Mesodermal cell (in vitro differentiated cells): Measurements from ENCODE around the gene SASH3.

Experiments used
- H3K27ac ChIP-seq: 2 replicates; pipeline ENCODE4 v1.7.0; 2013; ENCODE audit warnings: mild to moderate bottlenecking, low read depth, low read length, moderate library complexity; ENCODE audit not compliant: severe bottlenecking
- H3K36me3 ChIP-seq: 2 replicates; pipeline ENCODE4 v1.7.1; 2013; ENCODE audit warnings: mild to moderate bottlenecking, low read length, moderate library complexity; ENCODE audit not compliant: control insufficient read depth, insufficient read depth
- H3K4me1 ChIP-seq: one replicate; pipeline ENCODE4 v1.7.1; 2013; ENCODE audit warnings: mild to moderate bottlenecking, low read length; ENCODE audit not compliant: insufficient read depth, control insufficient read depth, poor library complexity, severe bottlenecking
- H3K4me3 ChIP-seq: 2 replicates; pipeline ENCODE4 v1.7.0; 2013; ENCODE audit warnings: low read length, control low read depth, mild to moderate bottlenecking; ENCODE audit not compliant: insufficient read depth, poor library complexity, severe bottlenecking; ENCODE audit errors: extremely low read depth
- H3K9me3 ChIP-seq: 2 replicates; pipeline ENCODE4 v1.7.1; 2013; ENCODE audit warnings: mild to moderate bottlenecking, low read length, moderate library complexity; ENCODE audit not compliant: control insufficient read depth
- WGBS, 2 experiments: methylation state at CpG; one replicate each; pipeline ENCODE4 v1.1.5; 2013; ENCODE audit warnings: missing lambda C conversion rate in 2 of 2; ENCODE audit not compliant: insufficient coverage in 2 of 2; 5-methylcytosine and 5-hydroxymethylcytosine counted together

SASH3 gene

GRCh38 chrX:129773649-129774458, 5.9 kb upstream of the SASH3 start:
- Histone ChIP-seq H3K36me3 (no peaks in the 10 kb centered on the region), H3K27ac (no peak overlapping the region), H3K4me3 (no peak overlapping the region), H3K9me3 (no peaks in the 10 kb centered on the region), H3K4me1 (peaks cover 10% of the 10 kb centered on the region)
- WGBS, 2 experiments: 80 to 100% methylated on average over 1 of the region's 4 CpGs

DNA sequence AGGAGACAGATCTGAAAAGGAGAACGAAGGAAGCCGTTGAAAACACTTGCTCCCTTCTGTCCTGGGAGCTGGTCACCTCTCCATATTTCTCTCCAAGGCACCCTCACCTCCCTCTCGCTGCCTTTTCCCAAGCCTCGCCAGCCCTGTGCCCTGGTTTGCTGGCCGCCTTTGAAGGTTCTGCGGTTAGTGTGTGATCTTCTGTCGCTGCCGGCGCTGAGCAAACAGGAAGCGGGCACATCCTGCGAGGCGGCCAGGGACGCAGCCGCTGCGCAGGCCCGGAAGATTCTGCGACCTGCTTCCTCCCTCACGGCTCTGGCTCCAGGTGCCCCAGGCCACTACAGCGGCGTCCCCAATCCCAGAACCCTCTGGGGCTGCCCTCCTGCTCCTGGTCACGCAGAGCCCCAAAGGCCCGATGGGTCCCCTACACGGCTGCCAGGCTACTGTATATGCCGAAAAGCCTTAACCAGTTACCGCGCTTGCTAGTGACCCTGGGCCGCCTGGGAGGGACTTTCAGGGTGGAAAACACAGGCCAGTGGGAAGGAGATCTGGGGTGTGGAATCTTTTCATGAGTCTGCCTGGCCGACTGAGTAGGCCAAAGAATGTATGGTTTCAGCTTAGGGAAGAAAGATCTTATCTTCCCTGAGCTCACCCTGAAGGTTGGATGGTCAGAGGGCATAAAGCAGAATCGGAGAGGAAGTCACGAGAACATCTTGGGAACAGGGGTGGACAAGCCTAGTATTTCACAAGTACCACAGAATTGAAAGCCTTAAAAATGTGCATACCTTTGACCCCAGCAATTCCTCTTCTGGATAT, 2.3 kb upstream of the SASH3 start:
- Histone ChIP-seq H3K27ac (no peak overlapping the region), H3K4me1 (peaks cover 10% of the 10 kb centered on the region), H3K4me3 (no peak overlapping the region), H3K36me3 (no peaks in the 10 kb centered on the region), H3K9me3 (no peaks in the 10 kb centered on the region)
- WGBS, 2 experiments: 93 to 97% methylated on average over 15 to 20 of the region's 30 CpGs

DNA sequence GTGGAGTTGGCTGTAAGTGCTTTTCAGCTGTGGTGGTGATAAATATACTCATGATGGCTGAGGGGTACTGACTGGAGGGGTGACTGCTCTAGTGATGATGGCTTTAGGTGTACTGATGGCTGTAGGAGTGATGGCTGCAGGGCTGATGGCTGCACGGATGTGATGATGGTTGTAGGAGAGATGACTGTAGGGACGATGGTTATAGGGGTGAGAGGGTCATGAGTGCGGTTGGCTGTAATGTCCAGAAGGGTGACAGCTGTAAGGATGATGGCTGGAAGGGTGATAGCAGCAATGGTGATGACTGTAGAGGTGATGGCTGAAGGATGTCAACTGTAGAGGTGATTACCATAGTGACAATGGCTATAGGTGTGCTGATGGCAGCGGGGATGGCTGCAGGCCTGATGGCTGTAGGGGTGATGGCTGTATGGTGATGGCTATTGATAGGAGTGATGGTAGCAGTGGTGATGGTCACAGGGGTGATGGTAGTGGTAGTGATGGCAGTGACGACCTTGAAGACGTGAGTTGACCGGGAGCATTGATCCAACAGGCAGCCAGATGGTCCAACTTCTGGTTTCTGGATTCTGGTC, 570 bp upstream of the SASH3 start:
- Histone ChIP-seq H3K9me3 (no peaks in the 10 kb centered on the region), H3K4me3 (no peak overlapping the region), H3K27ac (no peak overlapping the region), H3K36me3 (no peaks in the 10 kb centered on the region), H3K4me1 (peaks cover 10% of the 10 kb centered on the region)
- WGBS, 2 experiments: 99 to 100% methylated on average over 3 to 7 of the region's 7 CpGs

DNA sequence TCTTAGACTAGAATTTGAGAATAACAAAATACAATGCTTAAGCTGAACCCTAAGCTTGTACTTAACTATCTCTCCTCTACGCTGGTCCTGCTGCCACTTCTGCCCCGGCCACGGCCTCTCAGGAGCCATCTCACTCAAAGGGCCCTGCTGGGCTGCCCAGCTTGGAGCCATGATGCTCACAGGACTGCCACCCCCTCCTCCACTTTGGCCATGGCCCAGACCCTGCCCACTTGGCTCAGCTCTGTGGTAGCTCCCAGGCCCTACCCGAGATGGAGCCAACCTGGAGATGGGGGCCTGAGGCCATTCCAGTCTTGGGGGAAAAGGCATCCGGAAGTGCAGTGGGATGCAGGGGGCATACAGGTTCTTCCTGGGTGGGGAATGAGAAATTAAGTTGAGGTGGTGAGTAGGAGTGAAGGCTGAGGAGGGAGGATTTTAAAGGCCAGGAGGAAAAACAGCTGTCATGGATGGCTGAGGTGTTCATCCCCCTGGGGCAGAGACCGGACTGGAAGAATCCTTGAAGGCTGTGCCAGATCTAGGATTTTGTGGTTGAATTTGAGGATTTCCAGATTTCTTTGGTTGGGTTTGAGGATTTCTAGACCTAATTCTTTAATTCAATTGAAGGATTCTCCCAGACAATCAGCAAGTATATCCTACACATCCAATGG, 824 bp downstream of the SASH3 start:
- no peak overlapping the region for H3K4me3 ChIP-seq
- 91% methylated on average over 4 to 5 of the region's 6 CpGs for whole genome bisulfite sequencing, 2 experiments
- H3K9me3 ChIP-seq: no peaks in the 10 kb centered on the region
- H3K4me1 ChIP-seq: peaks cover 10% of the 10 kb centered on the region
- no peaks in the 10 kb centered on the region for H3K36me3 ChIP-seq
- no peak overlapping the region for H3K27ac ChIP-seq

DNA sequence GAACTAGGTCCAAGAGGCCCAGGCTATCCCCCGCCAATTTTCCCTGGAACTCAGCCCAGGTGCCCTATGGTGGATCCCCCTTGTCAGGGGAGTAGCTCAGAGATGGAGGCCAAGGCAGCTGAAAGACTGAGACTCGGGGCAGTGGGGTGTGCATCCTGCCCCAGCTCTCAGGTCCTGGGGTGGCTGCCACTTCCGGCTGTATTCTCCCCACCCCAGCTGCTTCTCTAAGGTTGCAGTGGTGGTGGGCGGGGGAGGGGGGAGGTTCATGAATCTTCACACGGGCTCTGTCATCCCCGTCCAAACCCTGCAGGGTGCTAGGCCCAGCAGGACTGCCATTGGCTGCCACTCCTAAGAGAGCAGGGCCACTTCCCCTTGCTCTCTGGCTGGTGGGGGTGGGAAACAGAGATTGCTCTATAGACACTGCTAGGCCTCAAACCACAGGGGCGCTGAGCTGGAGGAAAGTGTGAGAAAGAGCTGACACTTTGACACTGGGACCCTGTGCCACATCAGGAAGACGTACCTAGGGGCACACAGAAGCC, 1.5 kb downstream of the SASH3 start:
- WGBS, 2 experiments: 60 to 62% methylated on average over 2 to 3 of the region's 8 CpGs
- peaks cover 10% of the 10 kb centered on the region for H3K4me1 ChIP-seq

GRCh38 chrX:129781680-129782495, 2.1 kb downstream of the SASH3 start:
- no peak overlapping the region for H3K4me3 ChIP-seq
- no peaks in the 10 kb centered on the region for H3K9me3 ChIP-seq
- 83 to 100% methylated on average over 2 of the region's 10 CpGs for WGBS, 2 experiments
- peaks cover 10% of the 10 kb centered on the region for H3K4me1 ChIP-seq
- H3K36me3 ChIP-seq: no peaks in the 10 kb centered on the region
- no peak overlapping the region for H3K27ac ChIP-seq

More for the DNA sequence above, 1.5 kb downstream of the SASH3 start:
- Histone ChIP-seq H3K27ac (no peak overlapping the region), H3K36me3 (no peaks in the 10 kb centered on the region), H3K9me3 (no peaks in the 10 kb centered on the region), H3K4me3 (no peak overlapping the region)

- no peaks in the 10 kb centered on the region for H3K36me3 ChIP-seq
- H3K4me1 ChIP-seq: peaks cover 2% of the 10 kb centered on the region
- 71 to 100% methylated on average over 2 of the region's 4 CpGs for WGBS, 2 experiments
- no peak overlapping the region for H3K4me3 ChIP-seq
- H3K27ac ChIP-seq: no peak overlapping the region
- H3K9me3 ChIP-seq: no peaks in the 10 kb centered on the region
These were observed 3.0 kb downstream of the SASH3 start for GRCh38 chrX:129782706-129783105.

DNA sequence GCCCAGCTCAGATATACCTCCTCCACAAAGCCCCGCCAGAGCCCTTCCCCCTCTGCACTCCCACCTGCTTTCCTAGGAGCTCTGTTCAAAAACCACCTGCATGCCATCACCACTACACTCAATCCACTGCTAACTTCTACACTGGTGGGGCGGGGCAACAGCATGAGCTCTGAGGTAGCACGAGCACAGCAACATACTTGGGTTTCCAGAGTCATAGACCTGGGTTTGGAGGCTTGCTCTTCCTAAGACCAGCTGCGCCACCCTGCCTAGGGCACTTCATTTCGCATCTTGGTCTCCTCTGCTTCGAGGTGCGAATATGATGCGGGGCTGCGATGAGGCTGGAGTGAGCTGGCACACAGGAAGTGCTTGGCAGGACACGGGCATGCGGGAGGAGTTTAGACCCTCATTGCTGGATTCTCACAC, 3.6 kb downstream of the SASH3 start:
- Histone ChIP-seq H3K27ac (no peak overlapping the region), H3K4me1 (no peaks in the 10 kb centered on the region), H3K4me3 (no peak overlapping the region), H3K36me3 (no peaks in the 10 kb centered on the region), H3K9me3 (no peaks in the 10 kb centered on the region)
- 93 to 96% methylated on average over 5 to 7 of the region's 11 CpGs for WGBS, 2 experiments

GRCh38 chrX:129784371-129784770, 4.6 kb downstream of the SASH3 start:
- H3K4me3 ChIP-seq: no peak overlapping the region
- WGBS, 2 experiments: 92% methylated on average over 4 of the region's 7 CpGs; no CpG with 5 or more reads in 1 of the 2 experiments
- H3K27ac ChIP-seq: no peak overlapping the region
- no peaks in the 10 kb centered on the region for H3K4me1 ChIP-seq
- no peaks in the 10 kb centered on the region for H3K9me3 ChIP-seq
- H3K36me3 ChIP-seq: no peaks in the 10 kb centered on the region
